GM20000 (cell line): ENCODE results near the gene COL4A2.

Experiments
- DNase-seq: peaks from one replicate; pipeline ENCODE4 v3.0.0; 2012; ENCODE audit warnings: low spot score
- TF ChIP-seq, protein P1 (sequence below): IDR thresholded peaks from 2 replicates; pipeline ENCODE4 v1.5.1; 2012; ENCODE audit warnings: mild to moderate bottlenecking, control low read depth; ENCODE audit errors: extremely low read depth, missing control alignments

COL4A2 gene

GRCh38 chr13:110458594-110459365 is 151.7 kb downstream of the COL4A2 start:
- TF ChIP-seq, protein P1, sequence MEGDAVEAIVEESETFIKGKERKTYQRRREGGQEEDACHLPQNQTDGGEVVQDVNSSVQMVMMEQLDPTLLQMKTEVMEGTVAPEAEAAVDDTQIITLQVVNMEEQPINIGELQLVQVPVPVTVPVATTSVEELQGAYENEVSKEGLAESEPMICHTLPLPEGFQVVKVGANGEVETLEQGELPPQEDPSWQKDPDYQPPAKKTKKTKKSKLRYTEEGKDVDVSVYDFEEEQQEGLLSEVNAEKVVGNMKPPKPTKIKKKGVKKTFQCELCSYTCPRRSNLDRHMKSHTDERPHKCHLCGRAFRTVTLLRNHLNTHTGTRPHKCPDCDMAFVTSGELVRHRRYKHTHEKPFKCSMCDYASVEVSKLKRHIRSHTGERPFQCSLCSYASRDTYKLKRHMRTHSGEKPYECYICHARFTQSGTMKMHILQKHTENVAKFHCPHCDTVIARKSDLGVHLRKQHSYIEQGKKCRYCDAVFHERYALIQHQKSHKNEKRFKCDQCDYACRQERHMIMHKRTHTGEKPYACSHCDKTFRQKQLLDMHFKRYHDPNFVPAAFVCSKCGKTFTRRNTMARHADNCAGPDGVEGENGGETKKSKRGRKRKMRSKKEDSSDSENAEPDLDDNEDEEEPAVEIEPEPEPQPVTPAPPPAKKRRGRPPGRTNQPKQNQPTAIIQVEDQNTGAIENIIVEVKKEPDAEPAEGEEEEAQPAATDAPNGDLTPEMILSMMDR, result no peak
- no peak for DNase-seq

GRCh38 chr13:110462091-110462490 is 155.0 kb downstream of the COL4A2 start:
- TF ChIP-seq, protein P1, result no peak
- DNase-seq, result no peak

GRCh38 chr13:110463156-110463555 is 156.1 kb downstream of the COL4A2 start:
- DNase-seq, result no peak
- TF ChIP-seq, protein P1, result no peak

DNA sequence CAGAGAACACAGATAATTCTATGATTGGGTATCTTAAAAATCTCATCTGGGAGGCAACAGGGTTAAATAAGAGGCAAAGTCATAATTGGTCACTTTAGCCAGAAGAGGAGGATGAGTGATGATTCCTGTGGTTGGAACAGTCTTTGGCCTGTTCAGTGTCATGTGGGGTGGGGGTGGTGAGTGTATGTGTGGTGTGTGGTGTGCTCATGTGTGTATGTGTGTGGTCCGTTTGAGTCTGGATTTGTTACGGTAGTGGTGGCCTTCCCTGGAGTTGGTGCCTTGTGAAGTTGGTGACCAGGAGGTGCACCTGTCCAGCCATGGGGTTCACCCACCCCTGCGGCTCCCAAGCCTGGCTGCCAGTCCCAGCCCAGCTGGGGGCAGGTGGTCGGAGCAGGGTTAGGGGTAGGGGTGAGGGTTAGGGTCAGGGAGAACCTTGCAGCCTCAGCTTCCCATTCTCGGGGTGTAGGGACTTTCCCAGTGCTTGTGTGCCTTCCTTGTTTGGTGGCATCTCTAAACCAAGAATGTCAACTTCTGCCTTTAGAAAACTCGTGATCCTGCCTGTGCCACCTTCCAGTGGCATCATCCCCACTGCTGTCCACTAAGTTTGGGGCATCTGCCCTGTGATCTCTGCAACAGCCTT is 156.9 kb downstream of the COL4A2 start:
- TF ChIP-seq, protein P1, result no peak
- no peak for DNase-seq

GRCh38 chr13:110464556-110465333 is 157.7 kb downstream of the COL4A2 start:
- no peak for DNase-seq
- TF ChIP-seq, protein P1, result no peak

GRCh38 chr13:110465696-110466095 is 158.6 kb downstream of the COL4A2 start:
- TF ChIP-seq, protein P1, result no peak
- DNase-seq, result no peak

DNA sequence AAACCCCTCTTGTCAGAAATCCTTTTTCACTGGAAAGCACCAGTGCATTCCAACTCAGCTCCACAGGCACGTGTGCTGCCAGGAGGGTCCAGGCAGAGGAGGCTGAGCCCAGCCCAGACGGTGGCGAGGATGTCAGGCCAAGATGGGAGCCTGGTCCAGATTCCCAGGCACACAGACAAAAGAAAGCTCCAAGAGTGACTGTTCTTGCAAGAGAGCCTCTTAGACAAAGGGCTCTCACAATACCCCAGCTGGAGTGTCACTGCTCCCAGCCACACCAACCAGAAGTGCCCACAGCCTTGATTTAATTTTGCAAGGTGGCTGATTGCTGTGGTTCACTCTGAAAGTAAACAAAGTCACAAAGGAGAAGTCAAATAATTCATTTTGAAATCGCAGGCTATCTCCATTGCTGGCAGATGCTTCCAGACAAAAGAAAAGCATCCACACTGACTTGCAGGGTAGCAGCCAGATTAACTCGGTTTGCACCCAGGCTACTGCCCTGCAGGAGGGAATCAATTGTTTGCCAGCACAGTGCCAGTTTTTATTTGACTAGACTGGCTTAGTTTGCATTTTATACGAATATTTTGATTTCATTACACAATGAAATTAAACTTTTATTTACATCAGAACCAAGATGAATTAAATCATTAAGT is 159.3 kb downstream of the COL4A2 start:
- DNase-seq, result no peak
- TF ChIP-seq, protein P1, result no peak
